Neutrophil (primary cell): ENCODE results near the gene PVRIG.
A peak's percentile ranks its signal among the peaks of the same experiment; 100 is the strongest.
"Not testable (repeated sequence)": the region's sequence is repeated elsewhere in the genome, so short reads cannot be mapped to it uniquely, and the experiment has no call there.

Source experiments
- H3K27ac ChIP-seq: fragments of 200-600 bp; sonication (generic); 2 replicates; pipeline ENCODE4 v1.5.1; 2016; ENCODE audit warnings: mild to moderate bottlenecking, moderate library complexity
- H3K27me3 ChIP-seq: fragments of 200-600 bp; sonication (generic); 2 replicates; pipeline ENCODE4 v1.6.0; 2016; ENCODE audit warnings: mild to moderate bottlenecking
- H3K36me3 ChIP-seq: fragments of 200-600 bp; sonication (generic); 2 replicates; pipeline ENCODE4 v1.5.1; 2017
- H3K4me1 ChIP-seq, 2 experiments: fragments of 200-600 bp in 1 of 2; sonication (generic) in 1 of 2; 1 replicate in 1 of 2; 2 replicates in 1 of 2; pipeline versions ENCODE4 v1.5.1 to v1.6.1; 2013 to 2016; ENCODE audit warnings: low read depth in 1 of 2, low read length in 1 of 2, mild to moderate bottlenecking in 1 of 2, moderate library complexity in 1 of 2; ENCODE audit not compliant: control insufficient read depth in 1 of 2, insufficient read depth in 1 of 2
- H3K4me3 ChIP-seq, 2 experiments: fragments of 200-600 bp in 1 of 2; sonication (generic) in 1 of 2; 1 replicate in 1 of 2; 2 replicates in 1 of 2; pipeline ENCODE4 v1.5.1; 2013 to 2016; ENCODE audit warnings: low read depth in 1 of 2, low read length in 1 of 2, mild to moderate bottlenecking in 1 of 2, moderate library complexity in 1 of 2
- H3K9me3 ChIP-seq: fragments of 200-600 bp; sonication (generic); 2 replicates; pipeline ENCODE4 v1.5.1; 2016
- CTCF ChIP-seq: fragments of 200-600 bp; sonication (generic); IDR thresholded peaks from 2 replicates; pipeline ENCODE4 v1.5.1; 2016; ENCODE audit warnings: antibody characterized with exemption

The PVRIG gene

DNA sequence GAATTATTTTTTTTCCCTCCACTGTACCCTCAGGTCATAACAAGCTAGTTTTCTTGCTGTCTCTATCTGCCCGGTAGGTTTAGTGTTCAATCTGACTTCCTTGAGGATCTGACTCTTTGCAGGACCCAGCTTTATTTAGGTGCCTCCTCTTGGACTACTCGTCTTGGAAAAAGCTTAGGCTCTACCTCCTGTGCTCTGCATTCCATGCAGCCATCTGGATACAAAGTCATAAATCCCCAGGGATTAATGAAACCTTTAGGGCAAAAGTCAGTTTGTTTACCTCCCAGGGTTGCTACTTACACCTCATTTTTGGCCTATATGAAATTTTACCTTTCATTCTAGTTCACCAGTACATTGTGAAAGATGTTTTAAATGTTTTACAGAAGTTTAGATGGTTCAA lies 34.0 kb upstream of the PVRIG start:
- TF ChIP-seq CTCF: no peak

GRCh38 chr7:100189061-100189460 lies 30.7 kb upstream of the PVRIG start:
- H3K27ac ChIP-seq: no peak overlapping the region

More for the DNA sequence above, 34.0 kb upstream of the PVRIG start:
- no peaks in the 10 kb centered on the region for H3K36me3 ChIP-seq
- no peak overlapping the region for H3K4me3 ChIP-seq
- peaks cover 8% of the 10 kb centered on the region for H3K27me3 ChIP-seq
- no peaks in the 10 kb centered on the region for H3K9me3 ChIP-seq
- no peak overlapping the region for H3K27ac ChIP-seq
- peaks cover 2 to 4% of the 10 kb centered on the region in 2 experiments for H3K4me1 ChIP-seq

GRCh38 chr7:100190048-100190711 lies 29.6 kb upstream of the PVRIG start:
- no peaks in the 10 kb centered on the region for H3K36me3 ChIP-seq
- TF ChIP-seq CTCF: no peak

More at GRCh38 chr7:100189061-100189460, 30.7 kb upstream of the PVRIG start:
- Histone ChIP-seq H3K9me3 (no peaks in the 10 kb centered on the region), H3K4me1 (peaks cover 9 to 17% of the 10 kb centered on the region in 2 experiments), H3K4me3 (no peak overlapping the region), H3K27me3 (no peaks in the 10 kb centered on the region), H3K36me3 (no peaks in the 10 kb centered on the region)
- TF ChIP-seq CTCF: no peak

GRCh38 chr7:100191775-100192174 lies 28.0 kb upstream of the PVRIG start:
- H3K4me3 ChIP-seq: no peak overlapping the region
- H3K9me3 ChIP-seq: no peaks in the 10 kb centered on the region
- peaks cover 9 to 17% of the 10 kb centered on the region in 2 experiments for H3K4me1 ChIP-seq
- H3K27me3 ChIP-seq: no peaks in the 10 kb centered on the region
- H3K27ac ChIP-seq: peak overlapping the region; percentile 1
- no peaks in the 10 kb centered on the region for H3K36me3 ChIP-seq
- TF ChIP-seq CTCF: no peak

More at GRCh38 chr7:100190048-100190711, 29.6 kb upstream of the PVRIG start:
- peaks cover 9 to 17% of the 10 kb centered on the region in 2 experiments for H3K4me1 ChIP-seq
- no peaks in the 10 kb centered on the region for H3K27me3 ChIP-seq
- no peaks in the 10 kb centered on the region for H3K9me3 ChIP-seq
- no peak overlapping the region for H3K27ac ChIP-seq
- no peak overlapping the region for H3K4me3 ChIP-seq

DNA sequence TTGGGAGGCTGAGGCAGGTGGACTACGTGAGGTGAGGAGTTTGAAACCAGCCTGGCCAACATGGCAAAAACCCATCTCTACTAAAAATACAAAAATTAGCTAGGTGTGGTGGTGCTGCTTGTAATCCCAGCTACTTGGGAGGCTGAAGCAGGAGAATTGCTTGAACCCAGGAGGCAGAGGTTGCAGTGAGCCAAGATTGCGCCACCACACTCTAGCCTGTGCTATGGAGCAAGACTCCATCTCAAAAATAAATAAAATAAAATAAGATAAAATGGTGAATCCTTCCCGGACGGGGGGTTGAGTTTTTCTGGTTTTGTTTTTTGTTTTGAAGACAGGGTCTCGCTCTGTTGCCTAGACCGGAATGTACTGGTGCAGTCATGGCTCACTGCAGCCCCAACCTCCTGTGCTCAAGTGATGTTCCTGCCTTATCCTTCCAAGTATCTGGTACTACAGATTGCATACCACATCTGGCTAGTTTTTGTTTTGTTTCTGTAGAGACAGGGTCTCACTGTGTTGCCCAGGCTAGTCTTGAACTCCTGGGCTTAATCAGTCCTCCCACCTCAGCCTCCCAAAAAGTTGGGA lies 27.4 kb upstream of the PVRIG start:
- H3K27ac ChIP-seq, H3K4me3 ChIP-seq, H3K9me3 ChIP-seq, H3K27me3 ChIP-seq, H3K36me3 ChIP-seq: not testable (repeated sequence)
- H3K4me1 ChIP-seq: peaks cover 9 to 17% of the 10 kb centered on the region in 2 experiments

DNA sequence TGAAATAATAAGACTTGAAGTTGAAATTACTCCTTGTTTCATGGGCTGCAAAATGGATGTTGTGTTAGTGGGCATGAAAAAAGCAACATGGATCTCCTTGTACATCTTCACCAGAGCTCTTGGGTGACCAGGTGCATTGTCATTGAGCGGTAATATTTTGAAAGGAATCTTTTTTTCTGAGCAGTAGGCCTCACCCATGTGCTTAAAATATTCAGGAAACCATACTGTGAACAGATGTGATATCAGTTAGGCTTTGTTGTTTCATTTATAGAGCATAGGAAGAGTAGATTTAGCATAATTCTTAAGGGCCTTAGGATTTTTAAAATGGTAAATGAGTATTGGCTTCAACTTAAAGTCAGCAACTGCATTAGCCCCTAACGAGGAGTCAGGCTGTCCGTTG lies 26.8 kb upstream of the PVRIG start:
- no peak overlapping the region for H3K4me3 ChIP-seq

More for the DNA sequence above, 26.8 kb upstream of the PVRIG start:
- TF ChIP-seq CTCF: no peak
- Histone ChIP-seq H3K4me1 (peaks cover 9 to 17% of the 10 kb centered on the region in 2 experiments), H3K27ac (no peak overlapping the region), H3K27me3 (no peaks in the 10 kb centered on the region), H3K9me3 (no peaks in the 10 kb centered on the region), H3K36me3 (no peaks in the 10 kb centered on the region)
